NCI-H446 treated with DMSO at 0.1 percent for 48 hours (cell line): ENCODE results near the gene VAMP8.
"Not testable (repeated sequence)": the region's sequence is repeated elsewhere in the genome, so short reads cannot be mapped to it uniquely, and the experiment has no call there.

ENCODE experiments used
- DNase-seq: peaks from one replicate; lab custom pipeline; 2025; lab: John Stamatoyannopoulos, UW

The VAMP8 gene

GRCh38 chr2:85598594-85599340, 21.4 kb downstream of the VAMP8 start:
- DNase-seq = no peak

GRCh38 chr2:85599468-85600234, 22.3 kb downstream of the VAMP8 start:
- no peak for DNase-seq

- no peak for DNase-seq
Measured at GRCh38 chr2:85600235-85600575, 22.8 kb downstream of the VAMP8 start.

GRCh38 chr2:85600951-85601770, 23.8 kb downstream of the VAMP8 start:
- DNase-seq = no peak

GRCh38 chr2:85601771-85602475, 24.5 kb downstream of the VAMP8 start:
- DNase-seq = no peak

- peak; percentile 62 for DNase-seq
Measured at GRCh38 chr2:85602476-85603234, 25.3 kb downstream of the VAMP8 start, which contains the start of gene TMEM150A. Gene TMEM150A (minus strand): TSS chr2:85602698. CDS start chr2:85601948, 750 bp downstream.

- not testable (repeated sequence) for DNase-seq
Measured at GRCh38 chr2:85604133-85604444, 26.7 kb downstream of the VAMP8 start.

GRCh38 chr2:85604568-85605339, 27.4 kb downstream of the VAMP8 start:
- no peak for DNase-seq

GRCh38 chr2:85605406-85606115, 28.2 kb downstream of the VAMP8 start:
- DNase-seq = no peak

GRCh38 chr2:85606116-85606455, 28.7 kb downstream of the VAMP8 start:
- no peak for DNase-seq

GRCh38 chr2:85607268-85608215, 30.2 kb downstream of the VAMP8 start:
- no peak for DNase-seq

- DNase-seq = no peak
Measured at GRCh38 chr2:85611217-85611704, 33.9 kb downstream of the VAMP8 start.

GRCh38 chr2:85611705-85612587, 34.6 kb downstream of the VAMP8 start, which contains the start of gene C2orf68:
Gene C2orf68 (minus strand): TSS chr2:85612066. CDS start chr2:85611984, 82 bp downstream.
- DNase-seq = peak; percentile 69

GRCh38 chr2:85613717-85614515, 36.5 kb downstream of the VAMP8 start:
- no peak for DNase-seq

- DNase-seq = not testable (repeated sequence)
Measured at GRCh38 chr2:85614757-85615156, 37.4 kb downstream of the VAMP8 start.

GRCh38 chr2:85615413-85615728, 38.0 kb downstream of the VAMP8 start:
- no peak for DNase-seq

GRCh38 chr2:85617723-85618122, 40.3 kb downstream of the VAMP8 start:
- not testable (repeated sequence) for DNase-seq
